Activated CD8-positive, alpha-beta memory T cell treated with anti-CD3 and anti-CD28 coated beads for 4 hours (primary cell): ENCODE results near the gene RABL2A.
A peak's percentile ranks its signal among the peaks of the same experiment; 100 is the strongest.
"Not testable (repeated sequence)": the region's sequence is repeated elsewhere in the genome, so short reads cannot be mapped to it uniquely, and the experiment has no call there.

Source experiments
- DNase-seq, 2 donors: peaks; one replicate each; pipeline ENCODE4 v3.0.0-alpha.2; 2020; ENCODE audit warnings: low read depth in 2 of 2

RABL2A gene

DNA sequence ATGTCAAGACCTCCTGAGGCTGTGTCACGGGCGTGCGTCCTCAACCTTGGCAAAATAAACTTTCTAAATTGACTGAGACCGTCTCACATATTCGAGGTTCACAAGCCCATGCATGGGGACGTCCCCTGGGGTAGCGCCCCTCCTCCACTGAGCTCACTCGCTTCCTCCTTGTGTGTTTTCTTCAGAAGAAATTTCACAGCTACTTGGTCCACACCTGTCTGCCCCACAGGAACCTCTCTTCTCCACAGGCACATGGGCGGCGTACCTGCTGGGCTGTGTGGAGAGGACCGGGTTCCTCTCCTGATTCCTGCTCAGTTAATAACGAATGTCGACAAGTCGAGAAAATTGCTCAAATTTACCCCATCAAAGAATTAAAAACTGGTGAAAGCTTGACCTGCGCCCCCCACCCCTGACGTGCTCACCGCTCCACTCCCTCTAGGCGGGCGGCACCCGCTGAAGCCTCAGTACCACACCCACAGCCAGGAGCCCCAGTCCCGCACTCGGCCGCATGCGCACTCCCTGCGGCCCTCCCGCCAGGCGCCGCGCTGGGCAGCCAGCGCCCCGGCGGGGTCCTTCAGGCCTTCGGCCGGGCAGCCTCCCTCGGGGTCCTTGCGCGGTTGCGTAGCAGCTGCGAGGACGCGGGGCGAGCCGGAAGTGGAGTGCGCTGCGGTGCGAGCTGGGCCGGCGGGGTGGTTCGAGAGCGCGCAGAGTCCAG, at the start of gene RABL2A:
Gene RABL2A, plus strand, starts transcription at position 651 of the 715 bp plus-strand sequence. CDS start 1,341 bp downstream, outside the sequence.
- DNase-seq = peak; percentile 71

DNA sequence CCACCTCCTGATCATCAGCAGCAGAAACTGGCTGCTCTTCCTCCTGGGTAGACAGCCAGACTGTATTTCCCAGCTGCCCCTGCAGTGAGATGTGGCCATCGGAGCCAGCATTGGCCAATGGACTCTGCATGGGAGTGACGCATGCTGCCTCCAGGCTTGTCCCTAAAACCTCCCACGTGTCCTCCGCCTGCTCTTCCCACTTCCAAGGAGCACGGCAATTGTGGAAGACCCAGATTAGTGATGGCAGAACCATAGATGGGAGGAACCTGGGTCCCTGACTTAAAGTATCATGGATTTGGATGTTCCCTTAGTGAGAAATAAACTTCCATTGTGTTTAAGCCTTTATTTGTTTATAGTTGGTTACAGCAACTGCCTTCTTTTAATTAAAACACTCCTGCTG, 48.6 kb upstream of the RABL2A start:
- not testable (repeated sequence) for DNase-seq

DNA sequence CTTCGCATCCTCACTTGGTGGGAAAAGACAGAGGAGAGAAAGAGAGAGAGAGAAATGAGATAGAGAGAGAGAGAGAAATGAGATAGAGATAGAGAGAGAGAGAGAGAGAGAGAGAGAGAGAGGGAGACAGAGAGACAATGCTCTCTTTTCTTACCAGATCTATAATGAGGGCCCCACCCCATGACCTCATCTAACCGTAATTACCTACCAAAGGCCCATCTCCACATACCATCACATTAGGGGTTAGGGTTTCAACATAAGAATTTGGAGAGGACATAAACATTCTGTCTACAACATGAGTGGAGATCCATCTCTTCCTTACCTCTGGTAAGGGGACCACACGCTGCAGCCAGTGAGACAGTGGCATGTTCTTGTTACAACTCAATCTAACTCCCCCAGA, 44.6 kb upstream of the RABL2A start:
- not testable (repeated sequence) for DNase-seq

DNA sequence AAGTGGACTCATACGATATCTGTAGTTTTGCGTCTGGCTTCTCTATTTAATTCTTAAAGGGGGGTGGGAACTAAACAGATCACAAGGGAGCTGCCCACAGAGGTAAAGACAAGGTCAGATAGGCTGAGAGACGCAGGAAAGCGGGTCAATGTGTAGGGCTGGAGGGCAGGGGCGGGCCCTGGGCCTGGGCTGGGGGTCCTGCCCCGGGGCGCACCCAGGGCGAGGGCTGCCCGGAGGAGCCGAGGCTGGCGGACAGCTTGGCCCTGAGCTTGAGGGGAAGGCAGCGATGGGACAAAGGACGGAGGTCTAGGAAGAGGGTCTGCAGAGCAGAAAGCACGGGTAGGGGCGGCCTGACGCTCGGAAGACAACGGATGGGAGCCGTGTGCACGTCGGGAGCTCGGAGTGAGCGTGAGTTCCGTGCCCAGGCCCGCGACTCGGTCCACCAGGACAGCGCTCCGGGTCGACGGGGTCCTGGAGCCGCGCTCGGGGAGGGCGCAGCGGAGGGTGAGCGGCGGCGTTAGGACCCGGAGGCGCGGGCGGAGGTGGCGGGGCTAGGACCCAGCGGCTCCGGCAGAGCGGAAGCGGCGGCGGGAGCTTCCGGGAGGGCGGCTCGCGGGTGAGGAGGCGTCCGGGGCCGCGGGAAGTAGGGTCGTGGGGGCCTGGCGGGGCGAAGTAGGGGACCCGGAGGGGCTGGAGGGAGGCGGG, 43.4 kb upstream of the RABL2A start:
- DNase-seq = peak; percentile 59 to 60

DNA sequence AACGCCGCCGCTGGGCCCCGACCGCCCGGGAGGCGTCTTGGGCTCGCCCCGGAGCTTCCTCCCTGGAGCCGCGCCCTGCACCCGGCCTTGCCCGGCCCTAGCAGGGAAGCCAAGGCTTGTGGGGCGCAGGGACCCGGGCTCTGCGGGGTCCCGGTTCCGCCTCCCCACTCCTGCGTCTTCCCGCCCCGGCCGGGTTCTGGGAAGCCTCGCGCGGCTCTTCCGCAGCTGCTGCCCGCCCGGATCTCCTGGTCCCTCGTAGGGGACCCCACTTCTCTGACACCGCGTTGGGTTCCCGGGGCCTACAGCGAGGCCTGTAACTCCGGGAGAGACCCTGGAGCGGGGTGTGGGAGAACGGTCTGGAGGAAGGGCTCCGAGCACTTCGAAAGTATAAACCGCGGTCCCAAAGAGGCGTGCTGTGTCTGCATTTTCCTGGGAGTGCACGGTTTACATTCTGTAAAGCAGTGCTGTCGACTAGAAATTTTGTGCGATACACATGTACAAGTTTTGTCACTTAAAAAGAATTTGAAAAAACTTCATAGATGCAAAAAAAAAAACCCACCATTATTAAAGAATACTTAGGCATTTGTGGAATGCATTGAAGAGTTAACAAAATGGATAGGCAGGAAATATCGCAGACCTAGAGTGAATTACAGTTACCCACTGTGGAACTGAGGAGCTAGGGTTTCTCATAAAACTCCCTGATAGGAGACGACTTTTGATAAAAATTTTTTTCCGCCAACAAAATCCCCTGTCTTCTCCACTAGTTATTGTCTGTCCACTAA, 42.6 kb upstream of the RABL2A start:
- DNase-seq = not testable (repeated sequence)

DNA sequence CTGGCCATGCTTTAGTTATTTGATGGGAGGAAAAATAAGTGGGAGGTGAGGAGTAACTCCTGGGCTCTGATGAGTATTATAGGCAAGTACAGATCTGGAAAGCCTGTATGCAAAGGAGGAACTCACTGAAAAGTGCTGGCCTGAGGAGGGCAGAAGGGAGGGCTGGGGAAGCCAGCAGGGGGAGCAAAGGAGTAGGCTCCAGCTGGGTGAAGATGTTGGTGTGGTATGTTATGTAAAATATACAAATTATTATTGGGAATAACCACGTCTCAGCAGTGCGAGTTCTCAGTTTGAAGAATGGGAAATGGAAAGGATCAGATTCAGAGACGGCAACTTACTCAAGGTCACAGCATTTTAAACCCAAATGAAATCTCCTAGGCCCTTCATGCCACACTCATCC, 39.9 kb upstream of the RABL2A start:
- DNase-seq = not testable (repeated sequence)

DNA sequence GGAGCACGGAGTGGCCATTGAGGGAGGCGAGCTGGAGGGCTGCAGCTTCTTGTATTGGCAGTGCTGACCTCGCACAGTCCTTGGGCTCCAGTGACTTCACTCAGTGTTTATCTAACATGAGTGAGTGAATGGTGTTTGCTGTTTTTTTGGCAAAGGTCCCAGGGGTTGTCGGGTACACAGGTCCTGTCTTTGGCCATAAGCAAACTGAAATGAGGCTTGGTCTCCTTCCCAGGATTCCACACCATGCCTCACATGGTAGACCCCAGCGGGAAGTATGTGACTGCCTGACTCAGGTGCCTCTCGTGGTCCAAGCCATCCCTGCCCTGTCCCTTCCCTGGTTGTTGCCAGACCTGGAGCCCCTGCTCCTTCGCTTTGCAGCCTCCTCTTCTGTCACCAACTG, 37.5 kb upstream of the RABL2A start:
- not testable (repeated sequence) for DNase-seq

DNA sequence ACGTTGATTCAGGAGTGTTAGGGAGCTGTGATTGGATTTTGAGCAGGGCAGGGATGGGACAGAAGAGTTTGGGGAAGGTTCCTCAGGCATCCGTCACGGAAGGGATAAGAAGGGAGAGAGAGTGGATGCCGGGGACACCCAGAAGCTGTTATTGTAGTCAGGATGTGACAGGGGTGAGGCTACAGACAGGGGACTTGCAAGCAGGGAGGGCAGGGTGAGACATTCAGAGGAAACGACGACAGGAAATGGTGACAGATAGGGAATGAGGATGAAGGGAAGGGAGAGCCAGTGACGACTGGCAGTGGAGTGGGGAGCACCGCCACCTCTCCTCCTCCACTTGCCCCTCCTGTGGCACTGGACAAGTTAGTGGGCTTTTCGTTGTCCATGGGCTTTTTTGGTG, 35.1 kb upstream of the RABL2A start:
- not testable (repeated sequence) for DNase-seq

DNA sequence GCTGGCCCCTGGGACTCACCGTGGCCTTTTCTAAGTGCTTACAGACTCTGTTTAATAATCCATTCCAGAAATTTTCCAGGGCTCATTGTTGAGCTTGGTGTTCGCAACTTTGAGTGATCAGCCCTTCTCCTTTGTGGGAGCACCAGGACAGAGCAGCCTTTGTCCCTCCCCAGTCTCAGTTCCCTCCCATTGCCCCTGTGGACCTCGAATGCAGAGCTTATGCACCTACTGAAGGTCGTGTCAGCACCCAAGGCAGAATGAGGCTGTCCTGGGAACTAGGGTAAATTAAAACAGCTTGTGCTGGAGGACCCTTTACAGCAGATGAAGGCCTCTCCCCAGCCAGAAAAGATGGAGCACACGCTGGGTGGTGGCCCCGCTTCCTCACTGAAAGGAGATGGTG, 33.8 kb upstream of the RABL2A start:
- not testable (repeated sequence) for DNase-seq

DNA sequence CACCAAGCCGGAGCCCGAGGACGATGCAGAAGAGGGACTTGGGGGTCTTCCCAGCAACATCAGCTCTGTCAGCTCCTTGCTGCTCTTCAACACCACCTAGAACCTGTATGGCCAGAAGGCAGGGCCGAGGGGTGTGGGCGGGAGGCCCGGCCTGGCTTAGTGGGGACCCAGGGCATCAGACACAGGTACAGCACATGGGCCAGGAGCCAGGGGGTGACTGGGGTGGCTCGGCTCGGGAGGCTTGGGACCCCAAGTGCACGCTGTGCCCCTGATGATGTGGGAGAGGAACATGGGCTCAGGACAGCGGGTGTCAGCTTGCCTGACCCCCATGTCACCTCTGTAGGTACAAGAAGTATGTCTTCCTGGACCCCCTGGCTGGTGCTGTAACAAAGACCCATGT, 31.3 kb upstream of the RABL2A start:
- not testable (repeated sequence) for DNase-seq

DNA sequence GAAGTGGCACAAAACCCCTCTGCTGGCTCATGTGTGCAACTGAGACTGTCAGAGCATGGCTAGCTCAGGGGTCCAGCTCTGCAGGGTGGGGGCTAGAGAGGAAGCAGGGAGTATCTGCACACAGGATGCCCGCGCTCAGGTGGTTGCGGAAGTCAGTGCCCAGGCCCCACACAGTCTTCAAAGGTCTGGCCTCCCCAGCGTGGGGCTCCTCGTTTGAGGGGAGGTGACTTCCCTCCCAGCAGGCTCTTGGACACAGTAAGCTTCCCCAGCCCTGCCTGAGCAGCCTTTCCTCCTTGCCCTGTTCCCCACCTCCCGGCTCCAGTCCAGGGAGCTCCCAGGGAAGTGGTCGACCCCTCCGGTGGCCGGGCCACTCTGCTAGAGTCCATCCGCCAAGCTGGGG, 29.9 kb upstream of the RABL2A start:
- DNase-seq = not testable (repeated sequence)

DNA sequence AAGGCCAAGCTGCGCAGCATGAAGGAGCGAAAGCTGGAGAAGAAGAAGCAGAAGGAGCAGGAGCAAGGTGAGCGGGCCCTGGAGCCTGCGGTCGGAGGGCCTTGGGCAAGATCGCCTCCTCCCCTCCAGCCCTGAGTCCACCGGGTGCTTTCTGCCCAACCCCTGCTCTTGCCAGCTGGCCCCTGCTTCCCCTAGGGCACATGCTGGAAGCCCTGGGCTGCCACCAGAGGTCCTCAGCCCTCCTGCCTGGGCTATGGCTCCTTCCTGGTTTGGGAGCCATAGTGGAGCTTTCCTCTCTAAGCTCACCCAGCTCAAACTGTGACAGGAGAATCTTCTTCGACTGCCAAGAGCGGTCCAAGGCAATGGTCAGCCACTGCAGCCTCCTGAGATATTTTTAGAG, 29.5 kb upstream of the RABL2A start:
- not testable (repeated sequence) for DNase-seq

DNA sequence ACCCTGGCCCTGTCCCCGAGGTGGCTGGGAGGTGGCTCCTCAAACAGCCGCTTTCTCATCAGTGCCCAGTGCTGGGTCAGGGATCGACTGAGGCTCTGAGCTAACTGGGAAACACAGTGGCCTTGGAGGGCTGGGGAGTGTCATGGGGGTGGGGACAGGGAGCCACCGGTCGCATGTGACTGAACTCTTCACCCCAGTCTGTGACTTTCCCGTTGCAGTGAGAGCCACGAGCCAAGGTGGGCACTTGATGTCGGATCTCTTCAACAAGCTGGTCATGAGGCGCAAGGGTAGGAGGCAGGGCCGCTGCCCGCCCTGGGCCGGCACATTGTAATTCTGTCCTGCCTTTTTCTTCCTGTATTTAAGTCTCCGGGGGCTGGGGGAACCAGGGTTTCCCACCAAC, 28.9 kb upstream of the RABL2A start:
- DNase-seq = not testable (repeated sequence)

DNA sequence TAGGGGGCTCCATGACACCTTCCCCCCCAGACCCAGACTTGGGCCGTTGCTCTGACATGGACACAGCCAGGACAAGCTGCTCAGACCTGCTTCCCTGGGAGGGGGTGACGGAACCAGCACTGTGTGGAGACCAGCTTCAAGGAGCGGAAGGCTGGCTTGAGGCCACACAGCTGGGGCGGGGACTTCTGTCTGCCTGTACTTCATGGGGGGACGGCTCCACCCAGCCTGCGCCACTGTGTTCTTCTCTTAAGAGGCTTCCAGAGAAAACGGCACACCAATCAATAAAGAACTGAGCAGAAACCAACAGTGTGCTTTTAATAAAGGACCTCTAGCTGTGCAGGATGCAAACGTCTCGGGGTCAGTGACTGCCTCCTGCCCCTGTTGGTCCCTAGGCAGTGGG, 28.3 kb upstream of the RABL2A start:
- DNase-seq = not testable (repeated sequence)

DNA sequence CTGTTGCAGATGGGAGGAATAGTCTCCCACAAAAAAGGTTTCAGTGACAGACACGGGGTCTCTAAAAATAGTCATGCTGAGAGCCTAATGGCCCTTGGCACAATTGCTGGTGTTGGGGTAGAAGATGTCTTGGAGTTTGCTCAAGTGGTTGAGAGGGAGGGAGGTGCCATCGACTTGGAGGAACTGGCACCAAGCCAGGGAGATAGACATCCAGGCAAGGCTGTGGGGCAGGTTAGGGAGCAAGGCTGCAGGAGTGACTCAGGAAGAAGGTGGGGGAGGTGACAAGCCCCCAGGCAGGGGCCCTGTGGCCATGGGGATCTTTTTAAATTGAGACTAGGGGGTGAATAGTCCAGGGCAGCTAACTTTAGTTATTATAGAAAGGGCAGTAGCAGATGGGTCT, 27.9 kb upstream of the RABL2A start:
- not testable (repeated sequence) for DNase-seq

DNA sequence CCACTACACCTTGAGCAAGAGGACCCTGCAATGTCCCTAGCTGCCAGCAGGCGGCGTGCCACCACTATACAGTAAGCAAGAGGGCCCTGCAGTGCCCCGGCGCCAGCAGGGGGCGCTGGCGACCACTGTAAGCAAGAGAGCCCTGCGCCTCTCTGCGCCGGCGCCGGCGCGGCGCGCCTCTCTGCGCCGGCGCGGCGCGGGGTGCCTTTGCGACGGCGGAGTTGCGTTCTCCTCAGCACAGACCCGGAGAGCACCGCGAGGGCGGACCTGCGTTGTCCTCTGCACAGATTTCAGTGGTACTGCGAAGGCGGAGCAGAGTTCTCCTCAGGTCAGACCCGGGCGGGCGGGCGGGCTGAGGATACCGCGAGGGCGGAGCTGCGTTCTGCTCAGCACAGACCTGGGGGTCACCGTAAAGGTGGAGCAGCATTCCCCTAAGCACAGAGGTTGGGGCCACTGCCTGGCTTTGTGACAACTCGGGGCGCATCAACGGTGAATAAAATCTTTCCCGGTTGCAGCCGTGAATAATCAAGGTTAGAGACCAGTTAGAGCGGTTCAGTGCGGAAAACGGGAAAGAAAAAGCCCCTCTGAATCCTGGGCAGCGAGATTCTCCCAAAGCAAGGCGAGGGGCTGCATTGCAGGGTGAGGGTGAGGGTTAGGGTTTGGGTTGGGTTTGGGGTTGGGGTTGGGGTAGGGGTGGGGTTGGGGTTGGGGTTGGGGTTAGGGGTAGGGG, 24.9 kb upstream of the RABL2A start:
- DNase-seq = not testable (repeated sequence)

DNA sequence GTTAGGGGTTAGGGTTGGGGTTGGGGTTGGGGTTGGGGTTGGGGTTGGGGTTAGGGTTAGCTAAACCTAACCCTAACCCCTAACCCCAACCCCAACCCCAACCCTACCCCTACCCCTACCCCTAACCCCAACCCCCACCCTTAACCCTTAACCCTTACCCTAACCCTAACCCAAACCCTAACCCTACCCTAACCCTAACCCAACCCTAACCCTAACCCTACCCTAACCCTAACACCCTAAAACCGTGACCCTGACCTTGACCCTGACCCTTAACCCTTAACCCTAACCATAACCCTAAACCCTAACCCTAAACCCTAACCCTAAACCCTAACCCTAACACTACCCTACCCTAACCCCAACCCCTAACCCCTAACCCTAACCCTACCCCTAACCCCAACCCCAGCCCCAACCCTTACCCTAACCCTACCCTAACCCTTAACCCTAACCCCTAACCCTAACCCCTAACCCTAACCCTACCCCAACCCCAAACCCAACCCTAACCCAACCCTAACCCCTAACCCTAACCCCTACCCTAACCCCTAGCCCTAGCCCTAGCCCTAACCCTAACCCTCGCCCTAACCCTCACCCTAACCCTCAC, 24.1 kb upstream of the RABL2A start:
- no peak for DNase-seq

DNA sequence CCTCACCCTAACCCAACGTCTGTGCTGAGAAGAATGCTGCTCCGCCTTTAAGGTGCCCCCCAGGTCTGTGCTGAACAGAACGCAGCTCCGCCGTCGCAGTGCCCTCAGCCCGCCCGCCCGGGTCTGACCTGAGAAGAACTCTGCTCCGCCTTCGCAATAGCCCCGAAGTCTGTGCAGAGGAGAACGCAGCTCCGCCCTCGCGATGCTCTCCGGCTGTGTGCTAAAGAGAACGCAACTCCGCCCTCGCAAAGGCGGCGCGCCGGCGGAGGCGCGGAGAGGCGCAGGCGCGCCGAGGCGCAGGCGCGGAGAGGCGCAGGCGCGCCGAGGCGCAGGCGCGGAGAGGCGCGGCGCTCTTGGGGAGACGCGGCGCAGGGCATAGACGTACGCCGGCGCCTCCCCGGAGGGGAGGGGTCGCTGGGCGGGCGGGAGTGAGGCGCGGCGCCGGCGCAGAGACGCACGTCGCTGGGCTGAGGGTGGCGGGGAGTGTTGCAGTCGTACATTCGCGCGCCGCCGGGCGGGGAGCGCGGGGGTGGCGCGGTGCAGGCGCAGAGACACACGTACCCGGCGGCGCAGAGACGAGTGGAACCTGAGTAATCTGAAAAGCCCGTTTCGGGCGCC, 23.5 kb upstream of the RABL2A start:
- DNase-seq = peak; percentile 70 to 81

DNA sequence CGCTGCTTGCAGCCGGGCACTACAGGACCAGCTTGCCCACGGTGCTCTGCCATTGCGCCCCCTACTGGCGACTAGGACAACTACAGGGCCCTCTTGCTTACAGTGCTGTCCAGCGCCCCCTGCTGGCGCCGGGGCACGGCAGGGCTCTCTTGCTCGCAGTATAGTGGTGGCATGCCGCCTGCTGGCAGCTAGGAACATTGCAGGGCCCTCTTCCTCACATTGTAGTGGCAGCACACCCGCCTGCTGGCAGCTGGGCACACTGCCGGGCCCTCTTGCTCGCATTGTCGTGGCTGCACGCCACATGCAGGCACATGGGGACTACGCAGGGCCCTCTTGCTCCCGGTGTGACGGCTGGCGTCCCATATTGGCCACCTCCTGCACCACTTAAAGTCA, 23.0 kb upstream of the RABL2A start:
- DNase-seq = peak; percentile 82 to 90

DNA sequence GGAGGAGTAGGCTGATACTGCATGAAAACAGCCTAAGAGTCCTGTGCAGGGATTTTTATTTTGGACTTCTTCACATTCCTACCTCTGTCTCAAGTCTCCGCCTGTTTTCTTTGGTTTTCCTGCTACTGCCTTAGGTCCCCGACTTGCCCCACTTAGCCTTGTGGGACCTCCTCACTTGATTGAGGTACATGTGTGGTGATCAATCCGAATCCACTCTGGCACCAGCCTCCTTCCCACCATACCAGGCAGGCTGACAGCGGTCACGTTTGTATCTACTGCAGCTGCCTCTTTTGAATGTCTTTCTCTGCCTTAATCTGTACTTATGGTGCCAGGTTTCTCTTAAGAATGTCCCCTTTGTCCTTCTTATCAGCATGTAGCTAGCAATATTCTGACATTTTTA, 22.4 kb upstream of the RABL2A start:
- DNase-seq = not testable (repeated sequence)

DNA sequence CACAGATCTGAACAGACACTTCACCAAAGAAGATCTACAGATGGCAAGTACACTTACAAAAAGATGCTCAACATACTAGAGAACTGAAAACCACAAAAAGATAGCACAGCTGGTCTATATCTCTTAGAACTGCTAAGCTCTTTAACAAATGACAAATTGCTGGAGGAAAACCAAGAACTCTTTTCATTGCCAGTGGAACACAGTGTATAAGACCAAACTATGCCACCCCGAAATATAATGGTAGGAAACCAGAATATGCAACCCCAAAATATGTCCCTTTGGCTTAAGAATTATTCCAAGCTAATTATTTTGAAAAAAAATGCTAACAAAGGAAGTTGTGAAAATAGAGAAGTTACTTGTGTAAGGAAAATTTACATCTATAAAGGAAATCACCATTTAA, 21.0 kb upstream of the RABL2A start:
- not testable (repeated sequence) for DNase-seq
